ENCODE data around the gene TMEM191C.
"Not testable (repeated sequence)": the region's sequence is repeated elsewhere in the genome, so short reads cannot be mapped to it uniquely, and the experiment has no call there.

TMEM191C gene

DNA sequence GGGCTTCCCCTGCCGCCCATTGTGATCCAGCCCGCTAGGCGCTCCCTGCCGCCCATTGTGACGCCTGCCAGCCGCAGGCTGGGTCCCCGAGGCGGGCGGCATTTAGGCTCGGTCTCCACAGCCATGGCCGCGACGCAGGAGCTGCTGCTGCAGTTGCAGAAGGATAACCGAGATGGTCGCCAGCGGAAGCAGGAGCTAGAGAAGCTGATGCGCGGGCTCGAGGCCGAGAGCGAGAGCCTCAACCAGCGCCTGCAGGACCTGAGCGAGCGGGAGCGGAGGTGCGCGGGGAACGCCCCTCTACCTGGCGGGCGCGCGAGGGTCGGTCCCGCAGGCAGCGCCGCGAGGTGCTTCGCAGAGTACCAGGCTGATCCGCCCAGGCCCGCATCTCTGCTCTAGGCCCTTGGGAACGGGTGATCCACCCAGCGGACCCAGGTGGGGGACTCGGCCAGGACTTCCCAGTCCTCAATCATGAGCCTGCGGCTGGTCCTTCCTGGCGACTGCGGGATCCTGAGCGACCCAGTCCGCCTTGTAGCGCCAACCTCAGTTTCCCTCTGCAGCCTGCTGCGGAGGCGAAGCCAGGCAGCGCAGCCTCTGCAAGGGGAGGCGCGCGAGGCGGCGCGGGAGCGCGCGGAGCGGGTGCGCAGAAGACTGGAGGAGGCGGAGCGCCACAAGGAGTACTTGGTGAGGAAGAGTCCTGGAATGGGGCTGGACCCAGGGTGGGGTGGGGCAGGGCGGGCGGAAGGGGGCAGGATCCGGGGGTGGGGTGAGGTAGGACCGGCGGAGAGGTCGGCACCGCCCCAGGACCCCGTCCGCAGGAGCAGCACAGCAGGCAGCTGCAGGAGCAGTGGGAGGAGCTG is at the start of gene TMEM191C:
Gene TMEM191C (plus strand): TSS at position 51 of the 857 bp plus-strand sequence. CDS start 73 bp downstream, at position 124.
- DNase-seq: not testable (repeated sequence)

DNA sequence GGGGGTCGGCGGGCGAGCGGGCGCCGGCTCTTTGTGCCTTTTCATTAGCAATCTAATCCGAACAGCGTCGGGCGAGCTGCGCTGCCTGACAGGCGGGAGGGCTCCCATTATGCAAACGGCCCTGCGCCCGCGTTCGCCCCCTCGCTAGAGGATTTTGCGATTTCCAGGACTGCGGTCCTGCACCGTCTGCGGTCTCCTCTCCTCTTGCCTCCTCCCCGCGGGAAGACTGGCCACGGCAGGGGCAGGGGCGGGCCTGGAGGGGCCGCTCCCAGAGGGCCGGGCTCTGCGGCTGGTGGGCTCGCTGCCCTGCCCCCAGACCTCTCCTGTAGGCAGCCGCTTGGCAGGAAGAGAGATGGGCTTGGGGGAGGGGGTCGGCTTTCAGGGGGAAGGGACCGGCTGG is 49.3 kb upstream of the TMEM191C start:
- DNase-seq: not testable (repeated sequence)

DNA sequence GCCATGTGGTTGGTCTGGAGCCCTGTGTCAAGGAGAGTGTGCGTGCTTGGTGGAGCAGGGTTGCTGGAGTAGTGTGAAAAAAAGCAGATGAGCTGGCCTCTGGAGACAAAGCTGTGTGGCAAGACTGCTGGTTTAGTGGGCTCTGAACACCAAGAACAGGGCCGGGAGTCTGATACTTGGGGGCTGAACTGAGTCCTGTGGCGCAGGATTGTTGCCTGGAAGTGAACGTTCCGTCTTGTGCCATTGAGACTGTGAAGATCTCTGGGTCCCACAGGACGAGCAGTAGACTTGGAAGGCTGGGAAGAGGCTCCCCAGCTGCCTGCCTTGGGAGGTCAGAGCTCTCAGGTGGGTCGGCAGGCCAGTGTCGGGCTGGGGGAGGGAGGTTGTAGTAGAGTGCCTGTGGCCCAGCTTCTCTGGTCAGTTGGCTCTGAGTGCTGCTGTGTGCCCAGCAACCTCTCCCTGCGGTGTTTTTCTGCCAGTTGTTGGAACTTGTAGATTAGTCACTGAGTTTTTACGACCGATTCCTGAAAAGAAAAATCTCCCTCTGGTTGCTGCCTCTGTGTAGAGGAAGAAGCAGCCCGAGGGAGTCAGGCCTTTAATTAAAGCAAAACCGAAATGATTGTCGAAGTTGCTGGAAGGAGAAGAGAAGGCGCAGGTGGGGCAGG is 48.1 kb upstream of the TMEM191C start:
- not testable (repeated sequence) for DNase-seq

DNA sequence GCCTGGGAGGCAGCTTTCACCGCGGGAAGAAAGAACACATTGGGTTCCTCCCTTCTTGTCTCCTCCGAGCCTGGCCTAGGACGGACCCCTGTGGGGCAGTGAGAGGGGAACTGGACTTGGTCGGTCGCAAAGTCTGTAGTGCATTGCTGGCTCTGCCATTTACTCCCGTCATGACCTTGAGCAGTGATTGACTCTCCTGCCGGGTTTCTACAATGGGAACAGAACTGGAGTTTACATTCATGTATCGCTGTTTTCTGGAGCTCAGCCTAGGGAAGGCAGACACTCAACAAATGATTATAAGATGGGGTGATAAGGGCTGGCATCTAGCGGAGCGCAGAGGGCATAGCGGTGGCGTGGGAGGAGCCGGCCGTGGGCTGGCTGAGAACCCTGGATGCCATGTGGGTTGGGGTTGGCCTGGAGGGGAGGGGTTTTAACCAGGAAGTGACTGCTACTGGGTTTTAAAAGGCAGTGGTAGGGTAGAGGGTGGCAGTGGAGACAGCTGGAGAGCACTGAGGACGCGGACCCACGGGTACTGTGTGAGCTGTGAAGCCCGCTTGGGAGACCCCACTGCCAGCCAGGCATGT is 46.9 kb upstream of the TMEM191C start:
- DNase-seq: not testable (repeated sequence)

DNA sequence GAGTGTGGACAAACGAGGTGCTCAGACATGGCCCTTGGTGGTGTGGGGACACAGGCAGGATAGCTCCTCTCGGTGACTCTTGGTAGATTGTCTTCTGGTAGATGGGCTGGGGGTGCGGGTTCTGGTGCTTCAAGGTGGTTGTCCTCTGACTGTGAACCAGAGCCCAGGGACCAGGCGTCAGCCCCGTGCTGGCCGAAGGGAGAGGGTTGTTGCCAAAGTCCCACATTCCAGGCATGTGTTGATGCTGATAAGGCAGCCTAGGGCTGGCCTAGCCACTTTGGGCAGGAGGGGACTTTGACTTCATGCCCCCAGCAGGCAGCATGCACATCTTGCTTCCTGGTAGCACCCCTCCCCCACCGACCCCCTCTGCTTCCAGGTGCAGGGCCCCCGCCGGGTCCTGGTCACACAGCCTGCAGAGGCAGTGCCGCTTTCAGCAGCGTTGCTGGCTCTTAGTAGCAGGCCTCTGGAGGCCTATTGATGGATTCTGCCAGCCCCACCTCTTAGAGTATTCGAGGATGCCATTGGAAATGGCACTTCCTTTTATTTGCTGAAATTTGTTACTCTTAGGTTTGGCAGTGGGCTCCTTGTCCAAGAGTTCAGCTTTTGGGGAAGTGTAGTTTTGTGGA is 43.0 kb upstream of the TMEM191C start:
- not testable (repeated sequence) for DNase-seq

DNA sequence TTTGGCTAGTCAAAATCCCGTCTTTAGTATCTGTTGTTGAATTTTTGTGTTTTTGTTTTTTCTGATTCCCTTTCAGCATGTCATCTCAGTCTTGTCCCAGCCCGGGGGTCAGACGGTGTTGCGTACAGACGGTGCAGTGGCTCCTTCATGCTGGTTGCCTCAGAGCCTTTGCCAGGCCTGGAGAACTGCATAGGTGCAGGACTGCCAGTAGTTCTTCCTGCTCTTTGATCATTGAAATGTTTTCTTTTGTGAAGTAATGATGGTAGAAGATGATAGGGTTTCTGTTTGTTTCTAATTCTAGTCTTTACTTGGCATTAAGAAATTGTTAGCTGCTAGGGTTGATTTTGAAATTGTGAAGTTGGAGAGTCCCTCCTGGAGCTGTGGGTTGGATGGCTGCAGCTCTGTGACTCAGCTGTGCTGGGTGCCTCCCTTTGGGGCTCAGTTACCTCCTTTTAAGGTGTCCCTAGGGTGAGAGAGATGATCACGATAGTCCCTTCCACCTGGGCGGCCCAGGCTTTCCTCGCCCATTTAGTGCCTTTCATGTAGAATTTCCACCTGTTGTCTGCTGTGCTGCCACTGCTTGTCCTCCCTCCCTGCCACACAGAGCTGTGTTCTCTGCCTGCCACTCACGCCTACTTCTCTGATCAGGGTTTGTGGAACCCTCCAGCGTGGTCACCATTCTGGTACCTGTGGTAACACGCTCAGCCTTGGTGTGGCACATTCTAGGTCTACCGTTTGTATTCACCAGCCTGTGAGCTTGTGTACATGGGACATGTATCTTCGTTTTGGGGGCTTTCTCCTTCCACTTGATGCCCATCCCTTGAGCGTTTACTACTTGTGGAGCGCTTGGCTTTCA is 32.6 kb upstream of the TMEM191C start:
- DNase-seq: not testable (repeated sequence)

DNA sequence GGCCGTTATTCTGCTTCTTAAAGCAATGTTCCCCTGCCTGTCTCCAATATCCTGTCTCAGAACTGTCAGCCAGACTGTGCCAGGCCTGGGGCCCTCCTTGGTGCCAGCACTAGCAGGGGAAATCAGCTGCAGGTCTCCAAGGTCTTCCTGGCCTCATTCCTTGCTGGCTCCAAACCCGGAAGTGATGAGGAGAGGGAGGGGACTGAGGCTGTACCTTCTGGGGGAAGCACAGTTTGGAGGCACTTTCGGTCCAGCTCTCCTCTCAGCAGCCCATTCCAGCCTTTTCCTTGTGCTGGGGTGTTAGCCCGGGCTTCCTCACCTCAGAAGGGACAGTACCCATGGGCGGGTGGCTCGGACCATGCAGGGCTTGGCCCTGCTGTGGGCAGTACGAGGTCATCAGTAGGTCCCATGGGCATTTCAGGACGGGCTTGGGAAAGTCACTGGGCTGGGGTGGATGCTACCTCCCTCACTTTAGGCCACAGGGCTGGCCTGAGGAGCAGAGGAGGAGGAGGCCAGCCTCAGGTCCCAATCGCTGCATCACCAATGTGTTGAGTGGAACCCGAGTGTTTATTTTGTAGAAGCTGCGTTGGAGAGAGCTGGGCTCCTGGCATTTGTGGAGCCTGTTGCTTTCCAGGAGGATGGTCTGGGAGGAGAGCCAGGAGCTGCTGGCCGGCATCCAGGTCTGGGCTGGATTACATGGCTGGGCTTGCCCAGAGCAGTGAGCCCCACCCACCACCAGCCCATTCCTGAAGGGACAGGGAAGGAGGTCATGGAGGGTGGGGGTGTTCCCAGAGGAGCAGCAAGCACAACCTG is 31.0 kb upstream of the TMEM191C start:
- not testable (repeated sequence) for DNase-seq

DNA sequence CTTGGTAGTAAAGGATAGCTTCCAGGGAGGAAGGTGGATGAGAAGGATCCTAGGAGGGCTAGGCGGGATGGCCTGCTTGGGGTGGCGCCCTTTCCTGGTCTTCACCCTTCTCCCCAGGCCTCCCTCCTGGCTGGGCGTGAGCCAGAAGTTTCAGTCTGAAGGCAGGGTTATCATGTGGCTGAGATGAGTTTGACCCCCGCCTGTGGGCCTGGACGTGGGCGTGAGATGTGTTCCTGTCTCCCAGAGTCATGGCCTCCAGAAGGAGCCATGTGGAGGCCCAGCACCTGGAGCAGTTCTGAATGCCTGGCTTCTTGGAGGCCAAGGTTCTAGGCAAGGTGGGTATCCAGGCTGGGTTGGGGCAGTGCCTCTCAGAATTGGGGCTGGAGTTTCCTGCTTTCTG is 29.2 kb upstream of the TMEM191C start:
- DNase-seq: not testable (repeated sequence)

DNA sequence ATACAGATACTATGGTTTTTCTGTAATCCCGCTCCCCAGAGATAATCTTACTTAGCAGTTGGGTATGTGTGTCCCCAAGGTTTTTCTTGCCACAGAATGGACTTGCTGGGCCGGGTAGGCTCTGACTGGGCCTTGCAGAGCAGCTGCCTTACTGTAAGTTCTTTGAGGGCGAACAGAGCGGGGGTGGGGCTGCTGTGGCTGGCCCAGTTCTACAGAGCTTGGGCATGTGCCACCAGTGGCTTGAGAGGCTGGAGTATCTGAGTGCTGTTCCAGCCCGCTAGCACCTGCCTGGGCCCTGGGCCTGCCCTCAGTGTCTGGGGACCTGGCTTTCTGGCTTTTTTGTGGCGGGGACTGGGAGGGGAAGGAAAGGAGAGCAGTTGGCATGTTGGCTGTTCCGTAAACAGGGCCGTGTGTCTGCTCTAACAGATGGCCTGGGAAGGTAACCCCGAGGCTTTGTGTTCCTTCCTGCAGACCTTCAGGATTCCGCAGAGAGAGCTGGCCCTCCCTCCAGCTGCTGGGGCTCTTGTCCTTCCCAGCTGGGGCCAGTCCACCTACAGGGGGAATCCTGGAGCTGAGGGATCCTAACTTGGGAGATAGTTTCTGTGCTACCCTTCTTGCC is 27.1 kb upstream of the TMEM191C start:
- DNase-seq: not testable (repeated sequence)

DNA sequence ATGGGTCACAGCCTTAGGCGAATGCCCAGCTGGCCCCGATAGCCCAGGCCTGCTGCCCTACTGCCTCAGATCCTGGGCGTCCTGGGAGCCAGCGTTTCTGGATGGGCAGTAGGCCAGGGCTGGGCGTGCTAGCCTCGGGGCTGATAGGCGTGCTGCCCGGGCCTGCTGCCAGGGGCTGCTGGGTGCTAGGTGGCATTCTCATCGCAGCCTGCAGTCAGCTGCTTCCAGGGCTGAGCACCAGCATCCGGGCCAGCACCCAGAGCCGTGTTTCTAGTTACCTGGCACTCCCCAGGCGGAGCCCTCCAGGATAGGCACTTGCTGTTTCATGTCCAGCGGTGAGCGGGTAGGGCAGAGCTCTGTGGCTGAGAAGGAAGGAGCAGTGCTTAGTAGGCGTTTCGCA is 26.5 kb upstream of the TMEM191C start:
- not testable (repeated sequence) for DNase-seq

DNA sequence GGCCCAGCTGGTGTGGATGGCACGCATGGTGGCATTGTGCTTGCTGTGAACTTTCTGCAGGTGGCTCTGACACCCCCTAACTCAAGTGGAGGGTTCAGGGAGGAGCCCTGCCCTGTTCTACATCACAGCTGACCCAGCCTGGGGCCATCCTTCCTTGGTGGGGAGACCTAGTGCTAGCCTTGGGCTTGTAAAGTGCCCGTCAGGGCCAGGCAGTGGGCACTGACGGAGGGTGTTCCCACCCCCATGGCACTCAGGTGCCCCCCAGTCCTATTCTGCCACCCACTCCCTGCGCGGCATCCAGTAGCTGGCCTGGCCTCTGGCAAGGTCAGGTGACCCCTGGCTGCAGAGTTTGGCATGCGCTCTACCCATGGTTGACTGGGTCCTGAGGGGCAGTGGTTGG is 26.0 kb upstream of the TMEM191C start:
- DNase-seq: not testable (repeated sequence)

DNA sequence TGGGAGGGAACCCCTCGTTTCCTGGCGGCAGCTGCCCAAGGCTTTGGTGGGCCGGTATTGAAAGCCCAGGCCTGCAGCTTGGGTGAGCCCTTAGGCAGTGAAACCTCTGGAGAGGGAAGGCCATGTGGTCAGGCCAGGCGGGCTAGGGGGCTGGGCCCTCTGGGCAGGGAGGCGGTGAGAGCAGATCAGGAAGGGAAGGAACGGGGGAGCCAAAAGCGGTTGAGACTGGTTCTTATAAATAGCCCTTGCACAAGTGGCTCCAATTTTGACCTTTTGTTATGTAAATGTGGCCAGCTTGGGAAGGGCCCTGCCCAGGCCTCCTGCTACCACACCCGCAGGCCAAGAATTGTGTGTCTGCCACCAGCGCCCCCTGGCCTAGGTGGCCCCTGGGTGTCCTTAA is 25.1 kb upstream of the TMEM191C start:
- DNase-seq: not testable (repeated sequence)

DNA sequence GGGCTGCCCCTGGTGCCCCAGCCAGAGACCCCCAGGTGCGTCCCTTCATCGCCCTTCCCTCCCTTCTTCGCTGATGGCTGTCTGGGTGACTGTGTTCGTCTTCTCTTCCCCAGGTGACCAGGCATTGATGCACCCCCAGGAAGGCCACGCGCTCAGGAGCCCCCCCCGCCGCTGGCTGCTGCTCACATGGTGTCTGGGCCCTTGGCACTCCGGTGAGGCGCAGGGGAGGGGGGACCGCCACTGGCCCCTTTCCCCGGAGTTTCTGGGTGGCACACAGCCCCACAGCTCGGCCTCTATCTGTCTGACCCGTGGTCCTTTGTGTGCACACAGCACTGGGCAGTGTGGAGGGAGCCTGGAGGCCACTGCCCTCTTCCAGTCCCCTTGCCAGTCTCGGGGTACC is 24.5 kb upstream of the TMEM191C start:
- DNase-seq: not testable (repeated sequence)

DNA sequence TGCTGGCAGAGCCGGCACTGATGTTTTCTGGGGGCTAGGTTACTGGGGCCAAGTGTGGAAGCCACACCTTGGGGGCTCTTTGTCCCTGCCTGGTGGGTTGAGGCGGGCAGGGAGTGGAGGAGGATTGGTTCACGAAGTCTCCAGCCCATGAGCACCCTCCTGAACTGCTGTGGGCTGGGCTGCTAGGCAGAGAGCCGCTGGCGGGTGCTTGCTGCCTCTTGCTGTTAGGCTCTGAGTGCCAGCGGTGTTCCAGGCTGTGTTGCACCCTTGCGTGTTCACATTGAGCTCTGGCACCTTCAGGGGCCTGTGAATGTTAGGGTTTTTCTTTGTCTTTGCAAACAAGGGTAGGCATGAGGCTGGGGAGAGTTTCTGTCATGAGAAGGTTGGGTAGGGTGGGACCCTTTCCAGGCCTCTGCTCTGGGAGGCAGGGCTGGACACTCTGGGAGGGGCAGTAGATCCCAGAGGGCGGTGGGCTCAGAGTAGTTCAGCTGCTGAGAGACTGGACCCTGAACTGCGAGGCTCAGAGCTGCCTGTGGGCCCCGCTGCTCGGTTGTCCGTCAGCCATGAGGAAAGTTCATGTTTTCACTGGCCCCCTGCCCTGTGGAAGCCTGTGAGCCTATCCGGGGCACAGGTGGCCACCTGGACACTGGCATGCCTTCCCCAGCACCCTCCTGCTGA is 24.0 kb upstream of the TMEM191C start:
- no peak for DNase-seq

DNA sequence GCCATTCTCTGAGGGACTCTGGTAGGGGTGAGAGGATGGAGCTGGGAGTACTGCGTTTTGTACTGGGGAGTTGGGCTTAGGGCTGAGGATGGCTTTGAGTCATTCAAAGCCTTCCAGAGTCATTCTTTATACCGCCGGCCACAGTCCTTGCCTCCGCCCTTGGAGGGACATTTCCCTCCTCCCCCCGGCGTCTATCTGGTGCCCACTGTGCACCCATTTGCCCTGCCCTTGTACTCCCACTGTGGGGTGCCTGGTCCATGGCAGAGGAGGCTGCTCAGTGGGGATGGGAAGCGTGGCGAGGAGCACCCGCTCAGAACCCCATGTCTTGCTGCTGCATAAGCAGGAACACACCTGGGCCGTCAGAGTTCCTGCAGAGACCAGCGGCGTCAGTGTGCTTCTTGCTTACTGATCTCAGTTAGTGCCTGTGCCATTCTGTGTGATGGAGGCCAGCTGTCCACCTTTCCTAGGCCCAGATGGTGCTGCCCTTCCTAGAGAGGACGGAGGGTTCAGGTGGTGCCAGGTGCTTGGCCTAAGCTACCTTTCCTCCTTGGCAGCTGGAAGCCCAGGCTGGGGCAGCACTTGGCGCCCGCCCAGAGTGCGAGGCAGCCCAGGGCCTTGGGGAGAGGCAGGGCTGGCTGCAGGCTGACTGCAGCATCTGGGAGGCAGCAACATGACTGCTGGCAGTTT is 23.3 kb upstream of the TMEM191C start:
- DNase-seq: no peak

DNA sequence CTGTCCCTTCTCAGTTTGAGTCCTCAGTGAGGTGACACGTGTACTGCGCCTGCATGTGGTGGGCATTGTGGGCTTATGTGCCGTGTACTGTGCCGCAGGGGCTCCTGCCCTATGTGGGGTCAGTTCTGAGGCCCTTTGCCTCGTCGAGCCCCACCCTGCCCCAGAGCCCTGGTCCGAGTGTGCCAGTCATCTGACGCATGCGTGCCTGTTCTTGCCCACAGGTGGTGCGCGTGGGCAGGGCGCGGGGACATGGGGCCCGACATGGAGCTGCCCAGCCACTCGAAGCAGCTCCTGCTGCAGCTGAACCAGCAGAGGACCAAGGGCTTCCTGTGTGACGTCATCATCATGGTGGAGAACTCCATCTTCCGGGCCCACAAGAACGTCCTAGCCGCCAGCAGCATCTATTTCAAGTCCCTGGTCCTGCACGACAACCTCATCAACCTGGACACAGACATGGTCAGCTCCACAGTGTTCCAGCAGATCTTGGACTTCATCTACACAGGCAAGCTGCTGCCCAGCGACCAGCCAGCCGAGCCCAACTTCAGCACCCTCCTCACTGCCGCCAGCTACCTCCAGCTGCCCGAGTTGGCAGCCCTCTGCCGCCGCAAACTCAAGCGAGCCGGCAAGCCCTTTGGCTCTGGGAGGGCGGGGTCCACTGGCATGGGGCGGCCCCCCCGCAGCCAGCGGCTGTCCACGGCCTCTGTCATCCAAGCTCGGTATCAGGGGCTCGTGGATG is 22.3 kb upstream of the TMEM191C start:
- no peak for DNase-seq

DNA sequence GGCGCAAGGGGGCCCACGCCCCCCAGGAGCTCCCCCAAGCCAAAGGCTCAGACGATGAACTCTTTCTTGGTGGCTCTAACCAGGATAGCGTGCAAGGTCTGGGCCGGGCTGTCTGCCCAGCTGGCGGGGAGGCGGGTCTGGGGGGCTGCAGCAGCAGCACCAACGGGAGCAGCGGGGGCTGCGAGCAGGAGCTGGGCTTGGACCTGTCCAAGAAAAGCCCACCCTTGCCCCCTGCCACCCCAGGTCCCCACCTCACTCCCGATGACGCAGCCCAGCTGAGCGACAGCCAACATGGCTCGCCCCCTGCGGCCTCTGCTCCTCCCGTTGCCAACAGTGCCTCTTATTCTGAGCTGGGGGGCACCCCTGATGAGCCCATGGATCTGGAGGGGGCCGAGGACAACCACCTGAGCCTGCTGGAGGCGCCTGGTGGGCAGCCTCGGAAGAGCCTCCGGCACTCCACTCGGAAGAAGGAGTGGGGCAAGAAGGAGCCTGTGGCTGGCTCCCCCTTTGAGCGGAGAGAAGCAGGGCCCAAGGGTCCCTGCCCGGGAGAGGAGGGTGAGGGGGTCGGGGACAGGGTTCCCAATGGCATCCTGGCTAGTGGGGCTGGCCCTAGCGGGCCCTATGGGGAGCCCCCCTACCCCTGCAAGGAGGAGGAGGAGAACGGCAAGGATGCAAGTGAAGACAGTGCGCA is 21.6 kb upstream of the TMEM191C start:
- DNase-seq: no peak

DNA sequence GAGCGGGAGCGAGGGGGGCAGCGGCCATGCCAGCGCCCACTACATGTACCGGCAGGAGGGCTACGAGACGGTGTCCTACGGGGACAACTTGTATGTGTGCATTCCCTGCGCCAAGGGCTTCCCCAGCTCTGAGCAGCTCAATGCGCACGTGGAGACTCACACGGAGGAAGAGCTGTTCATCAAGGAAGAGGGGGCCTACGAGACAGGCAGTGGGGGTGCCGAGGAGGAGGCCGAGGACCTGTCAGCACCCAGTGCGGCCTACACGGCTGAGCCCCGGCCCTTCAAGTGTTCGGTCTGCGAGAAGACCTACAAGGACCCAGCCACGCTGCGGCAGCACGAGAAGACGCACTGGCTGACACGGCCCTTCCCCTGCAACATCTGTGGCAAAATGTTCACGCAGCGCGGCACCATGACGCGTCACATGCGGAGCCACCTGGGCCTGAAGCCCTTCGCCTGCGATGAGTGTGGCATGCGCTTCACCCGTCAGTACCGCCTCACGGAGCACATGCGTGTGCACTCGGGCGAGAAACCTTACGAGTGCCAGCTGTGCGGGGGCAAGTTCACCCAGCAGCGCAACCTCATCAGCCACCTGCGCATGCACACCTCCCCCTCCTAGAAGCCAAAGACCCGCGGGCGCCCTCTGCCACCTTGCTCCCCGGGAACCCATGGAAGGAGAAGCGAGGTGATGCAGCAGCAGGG is 20.9 kb upstream of the TMEM191C start:
- no peak for DNase-seq
